Keratinocyte (primary cell): ENCODE data around the gene WNT1. TPM values are rescaled to one million over a fixed set of nuclear protein-coding genes. Genes with fewer than 3 reads are reported as not detected.

Source experiments
- DNase-seq: peaks from one replicate; pipeline ENCODE4 v3.0.0-alpha.2; 2011; ENCODE audit warnings: low read depth, missing footprints, low spot score
- FAIRE-seq: peaks from 2 replicates; lab custom pipeline; 2011; peaks lifted over from hg19 to GRCh38; lab: Jason Lieb, UNC
- H2AFZ ChIP-seq: 2 replicates; pipeline ENCODE4 v1.6.0; 2012; ENCODE audit warnings: low read length, control low read depth, inconsistent platforms; ENCODE audit not compliant: control insufficient read depth
- H3K27ac ChIP-seq: 2 replicates; pipeline ENCODE4 v1.5.1; 2011; ENCODE audit warnings: low read length; ENCODE audit not compliant: control insufficient read depth, insufficient read depth
- H3K27me3 ChIP-seq: 3 replicates; pipeline ENCODE4 v1.6.0; 2011; ENCODE audit warnings: low read length; ENCODE audit not compliant: control insufficient read depth, insufficient read depth; ENCODE audit errors: extremely low read depth
- H3K36me3 ChIP-seq, 2 experiments: 2 replicates in 1 of 2; 3 replicates in 1 of 2; pipeline ENCODE4 v1.5.1; 2011; ENCODE audit warnings: low read length in 2 of 2, mild to moderate bottlenecking in 1 of 2; ENCODE audit not compliant: control insufficient read depth in 2 of 2, insufficient read depth in 2 of 2; ENCODE audit errors: extremely low read depth in 1 of 2
- H3K4me1 ChIP-seq: 3 replicates; pipeline ENCODE4 v1.5.1; 2011; ENCODE audit warnings: low read length; ENCODE audit not compliant: control insufficient read depth, insufficient read depth; ENCODE audit errors: extremely low read depth
- H3K4me2 ChIP-seq: 3 replicates; pipeline ENCODE4 v1.6.0; 2011; ENCODE audit warnings: low read depth, low read length; ENCODE audit not compliant: control insufficient read depth, insufficient read depth; ENCODE audit errors: extremely low read depth
- H3K4me3 ChIP-seq, 3 experiments: fragments of 200-600 bp in 1 of 3; sonication (generic) in 1 of 3; 2 replicates in 2 of 3; 3 replicates in 1 of 3; pipeline ENCODE4 v1.5.1; 2011 to 2016; ENCODE audit warnings: low read length in 3 of 3, mild to moderate bottlenecking in 3 of 3, control low read depth in 2 of 3, inconsistent platforms in 1 of 3, low read depth in 1 of 3, mixed read lengths in 1 of 3, mixed run types in 1 of 3, moderate library complexity in 1 of 3; ENCODE audit not compliant: control insufficient read depth in 2 of 3, insufficient read depth in 2 of 3; ENCODE audit errors: extremely low read depth in 1 of 3
- H3K79me2 ChIP-seq: 2 replicates; pipeline ENCODE4 v1.6.0; 2012; ENCODE audit warnings: low read length; ENCODE audit not compliant: control insufficient read depth, insufficient read depth
- H3K9ac ChIP-seq: 3 replicates; pipeline ENCODE4 v1.6.0; 2011; ENCODE audit warnings: low read length; ENCODE audit not compliant: control insufficient read depth, insufficient read depth; ENCODE audit errors: extremely low read depth
- H3K9me1 ChIP-seq: 3 replicates; pipeline ENCODE4 v1.6.0; 2011; ENCODE audit warnings: low read length; ENCODE audit not compliant: control insufficient read depth, insufficient read depth; ENCODE audit errors: extremely low read depth
- H3K9me3 ChIP-seq: 2 replicates; pipeline ENCODE4 v1.5.1; 2012; ENCODE audit warnings: low read depth, low read length; ENCODE audit not compliant: control insufficient read depth
- H4K20me1 ChIP-seq: 3 replicates; pipeline ENCODE4 v1.6.0; 2011; ENCODE audit warnings: low read length; ENCODE audit not compliant: control insufficient read depth, insufficient read depth; ENCODE audit errors: extremely low read depth
- EZH2 ChIP-seq: IDR thresholded peaks from one replicate; pipeline ENCODE4 v1.6.1; 2012; ENCODE audit warnings: inconsistent platforms, mild to moderate bottlenecking, low read length, moderate library complexity
- dilution Hi-C: fragments of 300-500 bp; cut with MboI; formaldehyde crosslinking; loops from one replicate; pipeline ENCODE4 v1.7.0; 2020; ENCODE audit warnings: low sequenced_read_pairs; ENCODE audit not compliant: extremely low pct_ligation_motif_present
- polyA plus RNA-seq, 5 experiments: library from polyadenylated mRNA; depleted of rRNA in 3 of 5; stranded (reverse) in 3 of 5; stranded (forward) in 1 of 5; unstranded in 1 of 5; fragments of >200 nt; gene quantifications; 1 replicate in 1 of 5; 2 replicates in 3 of 5; 3 replicates in 1 of 5; pipeline versions ENCODE4 v1.2.1 to v1.2.3, GENCODE V29; 2011 to 2012; ENCODE audit warnings: missing spikeins in 2 of 5, low read depth in 1 of 5, low replicate concordance in 1 of 5
- TF ChIP-seq, protein P1 (sequence below), 3 experiments: IDR thresholded peaks in 1 of 3; conservative IDR thresholded peaks in 1 of 3; optimal IDR thresholded peaks in 1 of 3; 2 replicates in 2 of 3; 3 replicates in 1 of 3; pipeline versions ENCODE3 to v1.5.1; 2011; ENCODE audit warnings: low read length in 3 of 3, mild to moderate bottlenecking in 3 of 3, moderate library complexity in 2 of 3, control low read depth in 1 of 3, inconsistent platforms in 1 of 3; ENCODE audit not compliant: insufficient read depth in 2 of 3; ENCODE audit errors: extremely low read depth in 1 of 3

Gene WNT1
- polyA plus RNA-seq, 1 donor (not counting 4 experiments of a cell fraction or from before 2014, with no cell fraction given) = not detected

DNA sequence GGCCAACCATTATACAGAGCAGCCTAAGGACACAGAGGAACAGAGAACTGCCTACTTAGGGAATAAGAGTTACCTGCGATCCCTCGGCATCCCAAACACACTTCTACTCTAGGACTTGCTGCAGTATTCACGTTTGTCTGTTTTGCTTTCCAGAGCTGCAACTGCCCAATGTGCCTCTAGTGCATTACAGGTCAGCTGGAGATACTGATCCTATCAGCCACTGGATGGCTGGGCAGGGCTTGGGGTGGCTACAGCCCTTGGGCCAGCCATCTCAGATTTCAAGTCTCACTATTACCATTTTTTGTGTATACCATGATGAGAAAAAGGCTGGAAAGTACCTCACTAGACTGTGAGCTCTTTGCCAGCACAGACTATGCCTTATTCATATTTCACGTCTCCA, 25.4 kb upstream of the WNT1 start:
- Histone ChIP-seq H3K36me3 (peaks cover 18 to 25% of the 10 kb centered on the region in 2 experiments), H3K27ac (no peak overlapping the region), H3K9me3 (no peaks in the 10 kb centered on the region), H2AFZ (no peak overlapping the region), H4K20me1 (peaks cover 13% of the 10 kb centered on the region), H3K27me3 (no peaks in the 10 kb centered on the region), H3K79me2 (peaks cover 89% of the 10 kb centered on the region), H3K4me3 (no peak overlapping the region), H3K4me2 (no peak overlapping the region), H3K9ac (no peak overlapping the region), H3K4me1 (peaks cover 12% of the 10 kb centered on the region), H3K9me1 (no peaks in the 10 kb centered on the region)
- TF ChIP-seq EZH2 = no peak
- TF ChIP-seq, protein P1, sequence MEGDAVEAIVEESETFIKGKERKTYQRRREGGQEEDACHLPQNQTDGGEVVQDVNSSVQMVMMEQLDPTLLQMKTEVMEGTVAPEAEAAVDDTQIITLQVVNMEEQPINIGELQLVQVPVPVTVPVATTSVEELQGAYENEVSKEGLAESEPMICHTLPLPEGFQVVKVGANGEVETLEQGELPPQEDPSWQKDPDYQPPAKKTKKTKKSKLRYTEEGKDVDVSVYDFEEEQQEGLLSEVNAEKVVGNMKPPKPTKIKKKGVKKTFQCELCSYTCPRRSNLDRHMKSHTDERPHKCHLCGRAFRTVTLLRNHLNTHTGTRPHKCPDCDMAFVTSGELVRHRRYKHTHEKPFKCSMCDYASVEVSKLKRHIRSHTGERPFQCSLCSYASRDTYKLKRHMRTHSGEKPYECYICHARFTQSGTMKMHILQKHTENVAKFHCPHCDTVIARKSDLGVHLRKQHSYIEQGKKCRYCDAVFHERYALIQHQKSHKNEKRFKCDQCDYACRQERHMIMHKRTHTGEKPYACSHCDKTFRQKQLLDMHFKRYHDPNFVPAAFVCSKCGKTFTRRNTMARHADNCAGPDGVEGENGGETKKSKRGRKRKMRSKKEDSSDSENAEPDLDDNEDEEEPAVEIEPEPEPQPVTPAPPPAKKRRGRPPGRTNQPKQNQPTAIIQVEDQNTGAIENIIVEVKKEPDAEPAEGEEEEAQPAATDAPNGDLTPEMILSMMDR (optimal IDR thresholded peaks at IDR 0.05 in 1 of 3, IDR thresholded peaks at IDR 0.05 in 1 of 3, conservative IDR thresholded peaks at IDR 0.05 in 1 of 3; ENCODE audit: extremely low read depth in 1 of 3, insufficient read depth in 2 of 3, low read length in 3 of 3) = no peak
- dilution Hi-C loops = no loop called here
- no peak for FAIRE-seq
- DNase-seq = no peak

DNA sequence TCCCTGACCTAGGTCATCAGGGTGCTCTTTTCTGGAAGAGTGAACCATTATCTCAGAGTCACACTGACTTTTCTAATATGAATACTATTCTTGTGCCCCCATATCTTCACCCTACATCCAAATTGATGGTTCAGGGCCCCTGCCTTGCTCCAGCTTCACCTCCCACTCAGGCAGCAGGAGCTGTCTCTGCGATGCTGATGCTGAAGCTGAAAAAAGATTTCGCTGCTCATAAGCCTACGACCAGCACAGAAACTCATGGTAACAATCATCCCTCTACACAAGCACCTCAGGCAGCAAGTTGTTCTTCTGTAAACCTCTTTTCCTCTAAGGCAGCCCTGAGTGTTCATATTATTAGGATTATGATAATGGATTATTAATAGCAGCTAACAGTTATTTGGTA, 24.1 kb upstream of the WNT1 start:
- no peak for DNase-seq
- Histone ChIP-seq H3K4me2 (no peak overlapping the region), H3K9ac (no peak overlapping the region), H3K4me1 (peaks cover 12% of the 10 kb centered on the region), H3K4me3 (no peak overlapping the region), H3K9me1 (no peaks in the 10 kb centered on the region), H4K20me1 (peaks cover 9% of the 10 kb centered on the region), H3K27ac (no peak overlapping the region), H3K27me3 (no peaks in the 10 kb centered on the region), H3K9me3 (no peaks in the 10 kb centered on the region), H2AFZ (no peak overlapping the region), H3K79me2 (peaks cover 76% of the 10 kb centered on the region), H3K36me3 (peaks cover 18 to 25% of the 10 kb centered on the region in 2 experiments)
- dilution Hi-C loops = no loop called here
- FAIRE-seq = no peak
- TF ChIP-seq, protein P1 (optimal IDR thresholded peaks at IDR 0.05 in 1 of 3, IDR thresholded peaks at IDR 0.05 in 1 of 3, conservative IDR thresholded peaks at IDR 0.05 in 1 of 3; ENCODE audit: extremely low read depth in 1 of 3, insufficient read depth in 2 of 3, low read length in 3 of 3) = no peak
- TF ChIP-seq EZH2 = no peak
